ENCODE results near the gene CRBN.
A peak's percentile ranks its signal among the peaks of the same experiment; 100 is the strongest.

Gene CRBN

DNA sequence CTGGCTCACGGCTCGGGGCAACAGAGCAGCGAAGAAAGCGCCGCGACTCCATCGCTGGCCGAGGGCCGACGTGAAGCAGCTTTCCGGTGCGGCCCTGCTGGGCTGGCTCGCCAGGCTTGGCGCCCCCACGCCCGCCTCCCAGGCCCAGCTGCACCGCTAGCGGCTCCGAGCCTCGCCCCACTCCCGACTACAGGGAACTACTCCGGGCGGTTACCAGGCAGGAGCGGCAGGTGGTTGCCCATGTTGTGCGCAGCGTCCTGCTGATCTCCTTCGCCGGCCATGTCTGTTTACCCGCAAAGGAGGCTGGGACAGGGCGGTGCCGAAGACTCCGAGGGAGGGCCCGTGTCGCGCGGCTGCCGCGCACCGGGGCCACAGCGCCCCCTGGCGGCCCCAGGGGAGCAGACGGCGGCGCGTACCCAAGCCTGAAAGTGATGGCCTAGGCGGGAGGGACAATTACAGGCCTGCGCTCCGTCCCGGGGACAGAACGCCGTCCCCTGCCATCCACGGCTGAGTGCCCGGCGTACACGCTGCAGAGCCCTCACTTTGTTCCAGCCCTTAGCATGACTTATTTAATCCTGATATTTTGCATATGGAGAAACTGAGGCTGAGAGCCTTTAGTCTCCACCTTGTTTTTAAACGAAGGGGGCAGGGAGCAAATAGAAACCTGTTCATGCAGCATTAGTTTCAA lies at the start of gene CRBN:
CRBN (minus strand) TSS at position 285 of the 688 bp plus-strand sequence; CDS start at position 281, 4 bp downstream.
- DNase-seq, result peak; percentile 4

DNA sequence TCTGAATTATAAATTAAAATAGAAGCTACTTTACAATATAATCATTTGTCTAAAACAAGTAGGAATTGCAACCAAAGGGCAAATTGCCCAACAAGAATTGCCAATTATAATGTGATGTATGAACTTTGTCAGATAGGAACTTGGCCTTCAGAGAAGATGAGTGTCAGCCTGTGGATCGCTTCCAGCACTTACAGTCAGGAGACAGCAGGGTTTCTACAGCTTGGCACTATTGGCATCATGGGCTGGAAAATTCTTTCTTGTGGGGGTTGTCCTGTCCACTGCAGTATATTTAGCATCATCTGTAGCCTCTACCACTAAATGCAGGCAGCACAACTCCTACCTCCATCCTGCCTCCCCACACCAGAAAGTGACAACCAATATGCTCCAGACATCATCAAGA lies 48.1 kb upstream of the CRBN start:
- DNase-seq, result no peak

DNA sequence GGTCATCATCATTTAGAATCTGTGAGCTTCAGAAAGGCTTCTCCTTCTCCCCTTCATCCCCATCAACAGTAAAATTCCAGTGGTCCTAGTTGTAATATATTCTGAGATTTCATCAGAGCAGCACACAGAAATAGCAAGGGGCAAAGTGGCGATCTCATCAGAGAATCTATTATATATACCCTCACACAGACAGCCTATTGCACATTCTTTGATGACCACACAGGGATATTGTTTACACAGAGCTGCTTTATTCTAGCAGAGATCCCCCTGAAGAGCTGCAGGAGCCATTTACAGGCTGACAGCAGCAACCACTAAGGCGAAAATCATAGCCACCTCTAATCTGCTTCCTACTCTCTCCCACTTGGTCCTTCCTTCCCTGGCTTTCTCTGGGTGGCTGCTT lies 42.0 kb upstream of the CRBN start:
- DNase-seq, result no peak

DNA sequence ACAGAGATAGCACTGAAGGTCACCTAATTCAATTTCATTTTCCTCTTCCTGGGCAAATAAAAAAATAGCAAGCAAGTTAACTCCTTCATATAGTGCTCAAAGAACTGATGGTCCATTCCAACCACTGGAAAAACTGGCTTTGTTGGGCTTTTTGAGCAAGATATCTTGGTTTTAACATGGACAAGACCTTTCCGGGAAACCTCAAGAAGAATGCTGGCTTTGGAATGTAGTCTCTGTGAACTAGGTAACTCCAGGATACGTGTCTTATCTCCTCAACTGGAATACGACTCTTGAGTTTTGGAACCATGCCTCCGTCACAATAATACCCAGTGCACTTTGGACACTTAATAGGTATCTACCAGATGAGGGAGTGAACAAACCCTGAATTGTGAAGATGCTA lies 36.9 kb upstream of the CRBN start:
- DNase-seq, result no peak

DNA sequence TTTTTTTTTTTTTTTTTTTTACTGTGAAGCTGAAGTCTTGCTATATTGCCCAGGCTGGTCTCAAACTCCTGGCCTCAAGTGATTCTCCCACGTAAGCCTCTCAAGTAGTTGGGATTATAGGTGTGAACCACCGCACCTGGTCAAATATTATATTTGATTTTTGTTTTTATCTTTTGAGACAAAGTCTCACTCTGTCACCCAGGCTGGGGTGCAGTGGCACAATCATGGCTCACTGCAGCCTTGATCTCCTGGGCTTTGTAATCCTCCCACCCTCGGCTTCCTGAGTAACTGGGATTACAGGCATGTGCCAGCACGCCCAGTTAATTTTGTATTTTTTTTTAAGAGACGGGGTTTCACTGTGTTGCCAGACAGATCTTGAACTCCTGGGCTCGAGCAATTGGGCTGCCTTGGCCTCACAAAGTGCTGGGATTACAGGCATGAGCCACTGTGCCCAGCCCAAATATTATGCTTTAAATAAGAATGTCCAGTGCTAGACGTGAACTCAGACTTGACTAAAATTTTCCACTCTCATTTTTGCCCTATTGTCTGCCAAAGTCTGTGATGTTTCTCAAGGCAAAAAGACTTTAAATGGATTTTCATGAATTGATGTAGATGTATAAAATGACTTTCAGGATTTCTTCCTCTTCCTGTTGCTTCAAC lies 33.4 kb upstream of the CRBN start:
- DNase-seq, result no peak

DNA sequence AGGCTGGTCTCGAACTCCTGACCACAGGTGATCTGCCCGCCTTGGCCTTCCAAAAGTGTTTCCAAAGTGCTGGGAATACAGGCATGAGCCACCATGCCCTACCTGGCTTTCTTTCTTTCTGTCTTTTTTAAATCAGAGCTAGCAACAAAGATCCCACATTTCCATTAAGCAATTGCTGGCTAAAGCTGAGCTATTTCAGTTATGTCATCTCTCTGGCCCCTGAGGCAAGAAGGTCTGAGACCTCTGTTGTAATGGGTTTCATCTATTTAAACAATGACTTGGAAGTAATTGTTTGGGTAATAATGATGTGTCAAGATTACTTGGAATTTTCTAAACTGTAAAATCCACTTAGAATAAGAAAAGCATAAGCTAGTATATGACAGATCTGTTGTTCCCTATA lies 30.2 kb upstream of the CRBN start:
- no peak for DNase-seq

DNA sequence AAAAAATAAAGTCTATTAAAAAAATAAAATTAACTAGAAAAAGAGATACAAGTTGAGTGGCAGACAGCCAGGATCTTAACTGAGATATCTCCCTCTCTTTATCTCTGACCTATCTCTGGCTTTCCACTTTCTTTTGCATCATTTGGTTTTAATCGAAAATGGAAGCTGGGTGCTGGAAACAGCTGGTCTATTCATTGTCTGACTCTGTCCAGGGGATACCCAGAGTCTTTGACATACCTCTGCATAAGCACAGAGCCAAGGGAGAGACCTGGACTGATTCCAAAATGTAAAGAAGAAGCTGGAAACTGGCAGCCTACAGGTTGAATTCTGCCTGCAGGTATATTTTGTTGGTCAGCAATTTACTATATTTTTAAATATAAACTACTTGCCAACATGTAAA lies 29.6 kb upstream of the CRBN start:
- no peak for DNase-seq

DNA sequence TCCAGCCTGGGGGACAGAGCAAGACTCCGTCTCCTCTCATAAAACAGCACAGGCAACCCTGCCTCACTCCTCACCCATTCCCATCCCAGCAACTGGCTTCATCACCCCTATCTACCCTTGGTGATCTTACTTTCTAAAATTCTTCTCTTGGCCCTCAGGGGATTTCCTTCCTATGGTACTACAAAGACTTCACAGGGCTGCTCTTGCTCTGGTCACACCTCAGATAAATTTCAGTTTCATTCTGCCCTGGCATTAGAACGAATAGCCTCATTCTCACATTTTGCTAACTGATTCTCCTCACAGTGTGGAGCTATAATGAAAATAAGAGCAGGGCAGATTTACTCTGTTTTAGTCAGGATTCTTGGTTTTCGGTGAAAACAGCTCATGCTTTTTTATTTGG lies 22.1 kb upstream of the CRBN start:
- no peak for DNase-seq

DNA sequence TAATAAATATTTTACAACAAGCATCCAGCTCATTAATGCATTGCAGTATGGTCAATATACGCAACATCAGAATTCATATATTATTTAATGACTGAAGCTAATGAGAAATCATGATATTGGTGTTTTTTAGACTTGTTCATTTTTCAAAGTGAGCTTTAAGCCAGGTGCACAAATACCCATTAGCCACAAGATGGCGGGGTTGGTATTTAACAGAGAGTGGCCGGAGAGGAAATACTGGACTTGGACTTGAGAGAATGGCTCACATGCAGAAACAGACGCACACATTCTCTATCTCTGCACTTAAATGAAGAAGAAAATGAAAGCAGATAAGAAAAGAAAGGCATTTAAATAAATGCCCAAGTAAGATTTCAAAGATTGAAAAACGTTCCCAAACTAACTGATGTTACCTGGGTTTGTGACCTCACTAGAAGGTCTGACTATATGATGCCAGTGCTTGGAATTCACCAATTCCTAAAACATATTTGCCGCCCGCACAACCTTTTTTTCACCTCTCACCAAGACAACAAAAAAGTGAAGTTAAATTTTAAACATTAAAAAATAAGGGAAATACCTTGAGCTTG lies 21.2 kb upstream of the CRBN start:
- DNase-seq, result no peak

DNA sequence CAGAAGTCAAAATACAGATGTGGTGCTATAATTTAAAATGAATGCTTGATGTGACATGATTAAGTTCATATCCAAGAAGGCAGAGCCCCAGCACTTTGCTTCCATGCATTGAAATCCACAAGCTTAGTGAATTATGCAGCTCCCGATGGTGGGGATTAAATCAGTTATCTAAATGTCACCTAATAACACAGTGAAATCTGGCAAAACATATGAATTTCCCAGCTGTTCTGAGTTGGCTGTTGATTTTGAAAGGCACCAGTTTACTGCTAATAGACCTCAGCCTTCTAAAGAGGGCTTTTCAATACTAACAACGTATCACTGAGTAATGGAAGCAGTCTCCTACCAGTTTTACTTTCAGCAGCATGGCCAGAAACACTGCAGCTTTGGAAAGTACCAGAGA lies 19.8 kb upstream of the CRBN start:
- no peak for DNase-seq

DNA sequence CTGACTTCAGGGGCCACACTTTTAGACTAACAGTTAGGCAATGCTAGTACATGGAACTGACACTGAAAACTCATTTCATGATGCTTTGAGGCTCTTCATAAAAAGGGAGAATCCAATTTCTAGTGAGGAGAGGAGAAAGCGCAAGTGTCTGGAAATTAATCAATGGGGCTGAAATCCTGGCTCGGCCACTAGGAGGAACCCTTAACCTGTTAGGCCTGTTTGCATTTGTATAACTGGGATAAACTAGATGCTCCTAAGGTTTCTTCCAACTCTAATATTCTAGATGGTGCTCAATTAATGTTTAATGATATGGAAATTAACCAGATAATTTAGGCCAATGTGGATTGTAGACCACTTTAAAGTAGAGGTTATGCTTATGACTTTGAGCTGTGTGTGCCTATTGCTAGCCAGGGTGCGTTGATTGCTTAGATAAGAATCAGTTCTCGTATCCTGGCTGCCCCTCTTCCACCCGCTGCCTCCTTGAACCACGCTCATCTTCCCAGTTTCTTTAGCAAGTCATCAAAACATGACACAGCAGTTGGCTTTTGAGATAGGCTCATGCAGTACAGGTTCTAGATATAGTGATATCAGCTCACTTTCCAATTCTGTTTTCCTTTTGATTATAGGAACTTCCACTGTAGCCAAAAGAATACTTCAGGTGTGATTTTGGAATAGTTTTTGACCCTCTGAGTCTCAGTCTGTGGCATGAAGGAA lies 16.8 kb upstream of the CRBN start:
- DNase-seq, result no peak

DNA sequence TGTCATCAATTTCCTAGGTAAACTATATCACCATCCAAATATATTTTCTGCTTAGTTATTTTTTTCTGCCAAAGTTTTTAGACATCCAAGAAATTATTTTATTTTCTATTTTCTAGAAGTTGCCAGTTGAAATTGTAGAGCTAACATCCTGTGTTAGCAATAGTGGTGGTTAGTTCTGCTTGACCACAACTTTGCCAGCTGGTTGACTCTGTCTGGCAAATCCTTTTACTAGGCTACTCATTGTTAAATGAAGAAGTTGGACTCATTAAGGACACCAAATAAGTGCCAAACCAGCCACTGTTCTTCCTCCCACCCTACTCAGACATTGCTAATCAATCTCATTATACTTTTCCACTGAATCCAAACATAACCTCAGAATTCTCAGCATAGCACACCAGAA lies 15.4 kb upstream of the CRBN start:
- DNase-seq, result no peak

DNA sequence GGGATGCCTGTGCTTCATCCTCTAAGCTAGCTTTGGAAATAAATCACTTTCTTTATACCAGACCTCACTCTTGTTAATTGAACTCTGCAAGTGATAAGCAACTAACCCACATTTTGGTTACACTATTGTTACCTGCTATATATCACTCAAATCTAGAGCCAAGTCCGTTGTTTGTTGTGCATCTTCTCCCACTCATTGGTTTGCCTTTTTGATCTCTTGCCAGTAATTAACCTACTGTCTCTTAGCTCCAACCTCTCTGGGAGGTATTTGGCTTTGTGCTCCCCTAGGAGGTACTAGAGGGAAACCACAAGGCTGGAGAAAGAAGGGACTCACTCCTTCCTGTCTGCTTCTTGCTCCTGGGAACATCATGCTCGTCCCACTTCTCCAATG lies 12.8 kb upstream of the CRBN start:
- no peak for DNase-seq

DNA sequence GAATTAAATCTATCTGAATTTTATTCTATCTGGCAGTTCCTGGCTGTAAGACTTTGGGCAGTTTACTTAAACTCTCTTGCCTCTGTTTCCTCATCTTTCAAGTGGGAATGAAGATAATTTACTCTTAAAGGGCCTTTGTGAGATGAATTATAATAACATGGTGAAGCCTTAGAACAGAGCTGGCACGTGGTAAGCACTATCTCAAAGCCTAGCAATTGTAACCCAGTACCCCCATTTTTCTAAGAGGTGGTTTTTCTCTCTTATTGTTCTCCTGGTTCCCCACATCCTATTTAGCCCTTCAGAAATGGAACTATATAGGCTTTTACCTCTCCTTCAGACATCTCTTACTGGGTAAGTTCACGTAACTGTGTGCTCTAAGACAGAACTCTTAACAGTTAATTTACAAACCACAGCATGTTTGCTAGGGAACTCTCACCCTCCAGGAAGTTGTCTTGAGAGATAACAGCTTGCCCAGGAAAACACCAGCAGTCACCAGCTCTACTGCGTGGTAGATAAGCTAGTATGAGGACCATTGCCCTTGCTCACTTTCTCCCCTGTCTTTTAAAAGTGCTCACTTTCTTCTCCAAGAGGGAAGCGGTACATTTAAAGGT lies 12.3 kb upstream of the CRBN start:
- DNase-seq, result no peak

DNA sequence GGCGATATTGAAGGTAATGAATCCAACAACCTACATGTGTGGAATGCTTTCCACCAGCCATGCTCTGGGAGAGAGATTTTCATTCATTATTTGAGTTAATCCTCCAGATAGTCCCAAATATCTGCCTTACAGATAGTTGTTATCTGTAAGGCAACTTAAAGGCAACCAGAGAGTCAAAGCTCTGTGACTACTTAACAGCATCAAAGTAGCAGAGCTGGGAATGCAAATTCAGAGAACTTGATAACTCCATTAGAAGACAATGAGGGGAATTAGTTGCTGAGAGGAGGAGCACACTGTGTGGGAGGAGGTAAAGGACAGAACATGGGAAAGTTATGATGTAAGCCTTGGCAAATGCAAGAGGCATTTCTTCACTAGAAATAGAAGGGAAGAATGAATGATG lies 10.5 kb upstream of the CRBN start:
- no peak for DNase-seq

DNA sequence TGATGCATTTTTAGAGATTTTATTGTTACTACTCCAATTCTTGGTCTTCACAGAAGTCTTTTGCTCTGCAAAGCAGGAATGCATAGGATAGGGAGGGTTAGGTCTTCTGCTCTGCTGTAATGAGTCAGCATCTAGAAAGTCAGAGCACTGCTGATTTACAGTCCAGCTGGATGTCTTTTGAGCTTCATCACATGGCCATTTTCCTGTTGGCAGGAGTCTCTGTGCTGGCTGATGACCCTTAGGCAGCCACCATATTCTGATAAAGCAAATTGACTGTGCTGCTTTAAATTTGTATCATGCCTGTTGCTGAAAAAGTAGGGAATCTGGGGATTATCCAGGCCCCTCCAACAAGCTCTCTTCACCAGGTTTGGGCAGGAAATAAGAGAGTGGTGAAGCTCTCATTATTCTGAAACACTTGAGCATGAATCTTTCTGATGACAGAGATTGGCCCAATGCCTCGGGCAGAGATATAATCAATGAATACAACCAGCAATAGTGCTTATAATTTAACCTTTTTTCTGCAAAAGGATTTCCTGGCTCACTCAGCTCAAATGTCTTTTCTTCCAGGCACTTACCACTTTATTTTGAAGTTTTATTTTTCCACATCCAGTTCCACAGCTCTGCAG lies 9.7 kb upstream of the CRBN start:
- no peak for DNase-seq

DNA sequence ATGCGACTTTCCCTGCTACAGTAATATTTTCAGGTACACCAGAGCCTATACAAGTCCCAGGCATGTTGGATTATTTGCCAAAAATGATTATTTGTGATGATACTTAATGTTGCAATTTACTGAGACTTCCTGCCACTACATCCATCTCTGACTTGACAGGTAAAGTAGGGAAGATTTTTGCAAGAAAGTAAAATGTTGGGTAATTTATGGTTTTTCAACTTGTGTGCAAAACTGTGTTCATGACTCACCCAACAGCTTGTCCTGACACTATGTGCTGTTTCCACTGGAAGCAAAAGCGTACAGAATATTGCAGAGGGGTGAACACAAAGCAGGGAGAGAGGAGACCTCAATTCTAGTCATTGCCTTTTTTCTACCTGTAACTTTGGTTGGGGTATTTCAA lies 5.4 kb upstream of the CRBN start:
- no peak for DNase-seq

DNA sequence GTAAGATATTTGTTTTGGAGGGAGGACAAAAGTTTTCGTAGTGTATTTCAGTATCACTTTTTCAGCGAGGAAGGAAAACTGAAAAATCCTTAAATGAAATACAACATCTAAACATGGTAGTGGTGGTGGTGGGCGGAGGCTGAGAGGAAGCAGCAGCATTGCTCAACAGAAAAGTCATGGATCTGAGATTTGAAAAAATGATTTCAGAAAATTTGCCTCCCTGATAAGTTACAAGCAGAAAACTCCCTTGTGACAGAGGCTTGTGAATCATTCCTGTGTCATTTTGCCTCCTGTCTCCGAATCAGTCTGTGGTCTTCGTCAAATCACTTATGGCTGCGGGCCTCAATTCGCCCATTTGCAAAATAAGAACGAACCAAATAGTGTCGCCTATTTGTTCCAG lies 965 bp upstream of the CRBN start:
- DNase-seq, result no peak

DNA sequence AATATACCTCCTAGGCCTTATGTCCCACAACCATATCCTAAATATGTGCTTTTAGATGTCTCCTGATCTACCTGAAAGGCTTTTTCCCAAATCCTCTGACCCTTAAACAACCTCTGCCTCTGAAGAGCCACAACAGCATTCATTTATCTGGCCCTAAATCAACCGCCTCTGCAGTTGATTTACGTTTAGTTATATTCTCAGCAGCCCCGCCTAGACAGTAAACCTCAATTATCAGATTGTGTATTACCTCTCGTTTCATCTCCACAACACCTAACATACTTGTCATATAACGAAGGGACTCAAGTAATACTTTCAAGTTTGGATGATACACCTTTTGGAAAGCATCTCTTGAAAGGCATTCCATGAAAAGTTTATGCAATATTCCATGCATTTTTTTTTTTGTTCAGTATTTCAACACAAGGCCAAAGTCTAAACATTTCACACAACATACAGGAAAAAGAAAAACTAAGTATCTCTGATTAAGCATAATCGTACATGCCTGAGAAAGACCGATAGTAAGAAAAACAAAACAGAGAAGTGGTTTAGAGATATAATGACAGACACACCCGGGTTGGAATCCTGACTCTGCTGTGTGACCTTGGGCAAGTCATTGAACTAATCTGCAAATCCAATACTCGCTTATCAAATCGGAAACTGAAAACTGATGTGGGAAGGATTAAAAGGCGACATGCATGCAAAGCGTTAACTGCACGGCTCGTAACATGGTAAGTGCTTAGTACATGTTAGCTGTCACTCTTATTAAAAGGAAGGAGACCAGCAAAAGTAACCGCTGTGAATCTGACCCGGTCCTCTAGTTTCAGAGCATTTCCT lies 778 bp downstream of the CRBN start:
- no peak for DNase-seq

DNA sequence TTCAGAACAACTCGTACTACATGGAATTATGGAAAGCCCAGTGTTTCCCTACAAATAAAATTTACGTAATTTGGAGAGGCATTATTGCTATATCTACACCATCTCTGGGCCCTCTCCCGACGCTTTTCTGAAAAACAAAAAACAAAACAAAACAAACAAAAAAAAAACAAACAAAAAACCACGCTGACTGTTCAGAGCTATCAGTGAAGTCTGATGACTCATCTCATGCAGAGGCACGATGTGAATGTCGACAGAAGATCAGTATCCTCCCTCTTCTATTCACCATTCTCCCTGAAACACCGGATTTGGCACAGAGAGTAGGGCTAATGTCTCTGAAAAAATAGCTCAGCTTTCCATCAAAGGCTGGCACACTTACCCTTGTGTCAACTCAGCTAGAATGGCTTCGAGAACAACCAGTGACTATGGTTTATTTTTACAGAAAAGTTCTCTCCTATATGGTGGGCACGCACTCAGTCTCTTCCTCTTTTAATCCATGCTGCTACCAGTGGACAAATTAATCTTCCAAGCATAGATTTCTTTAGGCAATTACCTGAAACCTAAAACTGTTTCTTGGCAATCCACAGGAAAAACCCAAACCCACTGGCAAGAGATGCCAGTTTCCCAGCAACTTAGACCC lies 1.5 kb downstream of the CRBN start:
- no peak for DNase-seq

DNA sequence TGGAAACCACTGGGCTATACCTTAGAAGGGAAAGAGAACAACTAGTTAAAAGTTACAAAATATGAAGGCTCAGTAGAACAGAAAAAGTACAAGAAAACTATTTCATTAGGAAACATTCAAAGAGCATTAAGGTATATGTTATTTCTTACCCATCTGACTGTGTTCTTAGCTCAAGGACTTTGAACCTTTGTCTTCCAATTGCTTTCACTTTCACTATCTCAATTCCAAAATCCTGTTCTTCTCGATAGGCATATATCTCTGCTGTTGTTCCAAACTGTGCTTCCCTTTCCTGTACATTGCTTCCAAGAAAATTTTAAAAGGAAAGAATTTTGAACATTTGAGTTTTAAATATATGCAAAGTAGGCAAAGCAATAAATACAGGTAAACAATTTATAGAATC lies 6.9 kb downstream of the CRBN start:
- DNase-seq, result no peak

DNA sequence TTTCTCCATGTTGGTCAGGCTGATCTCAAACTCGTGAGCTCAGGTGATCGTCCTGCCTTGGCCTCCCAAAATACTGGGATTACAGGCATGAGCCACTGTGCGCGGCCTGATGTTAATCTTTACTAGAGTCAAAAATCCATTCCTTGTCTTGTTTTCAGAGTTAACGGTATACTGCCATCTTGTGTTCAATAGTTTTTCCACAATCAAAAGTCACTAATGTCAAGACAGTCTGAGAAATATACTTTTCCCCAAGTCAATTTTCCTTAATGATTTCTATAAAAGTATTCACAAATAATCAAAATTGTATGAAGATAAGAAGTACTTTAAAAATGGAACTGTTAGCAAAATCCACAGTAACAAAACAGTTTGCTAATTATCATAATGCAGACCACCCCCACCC lies 8.5 kb downstream of the CRBN start:
- peak; percentile 0 for DNase-seq
